ENCODE data around the gene NPBWR2.
"Not testable (repeated sequence)": the region's sequence is repeated elsewhere in the genome, so short reads cannot be mapped to it uniquely, and the experiment has no call there.

Gene NPBWR2

DNA sequence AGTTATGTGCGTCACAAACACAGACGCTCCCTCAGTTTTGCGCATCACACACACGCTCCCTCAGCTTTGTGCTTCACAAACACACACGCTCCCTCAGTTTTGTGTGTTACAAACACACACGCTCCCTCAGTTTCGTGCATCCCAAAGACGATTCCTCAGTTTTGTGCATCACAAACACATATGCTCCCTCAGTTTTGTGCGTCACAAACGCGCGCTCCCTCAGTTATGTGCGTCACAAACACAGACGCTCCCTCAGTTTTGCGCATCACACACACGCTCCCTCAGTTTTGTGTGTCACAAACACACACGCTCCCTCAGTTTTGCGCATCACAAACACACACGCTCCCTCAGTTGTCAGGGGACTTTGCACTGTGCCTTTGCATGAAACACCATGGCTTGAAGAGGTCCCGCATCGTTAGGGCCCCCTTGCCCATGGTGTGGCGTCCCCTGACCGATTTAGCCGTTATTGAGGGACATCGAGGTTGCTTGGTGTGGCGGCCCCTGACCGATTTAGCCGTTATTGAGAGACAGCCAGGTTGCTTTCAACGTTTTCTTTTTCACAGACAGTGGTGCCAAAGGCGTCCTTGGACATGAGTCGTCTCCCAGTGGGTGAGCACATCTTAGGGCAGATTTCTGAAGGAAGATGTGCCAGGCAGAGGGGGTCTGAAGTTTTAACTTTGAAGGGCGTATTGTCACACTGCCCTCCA lies 28.8 kb upstream of the NPBWR2 start:
- no peak overlapping the region for H3K4me3 ChIP-seq (replicated peaks in 1 of 2; ENCODE audit: low read depth in 2 of 2, low read length in 2 of 2)
- TF ChIP-seq, protein P1, sequence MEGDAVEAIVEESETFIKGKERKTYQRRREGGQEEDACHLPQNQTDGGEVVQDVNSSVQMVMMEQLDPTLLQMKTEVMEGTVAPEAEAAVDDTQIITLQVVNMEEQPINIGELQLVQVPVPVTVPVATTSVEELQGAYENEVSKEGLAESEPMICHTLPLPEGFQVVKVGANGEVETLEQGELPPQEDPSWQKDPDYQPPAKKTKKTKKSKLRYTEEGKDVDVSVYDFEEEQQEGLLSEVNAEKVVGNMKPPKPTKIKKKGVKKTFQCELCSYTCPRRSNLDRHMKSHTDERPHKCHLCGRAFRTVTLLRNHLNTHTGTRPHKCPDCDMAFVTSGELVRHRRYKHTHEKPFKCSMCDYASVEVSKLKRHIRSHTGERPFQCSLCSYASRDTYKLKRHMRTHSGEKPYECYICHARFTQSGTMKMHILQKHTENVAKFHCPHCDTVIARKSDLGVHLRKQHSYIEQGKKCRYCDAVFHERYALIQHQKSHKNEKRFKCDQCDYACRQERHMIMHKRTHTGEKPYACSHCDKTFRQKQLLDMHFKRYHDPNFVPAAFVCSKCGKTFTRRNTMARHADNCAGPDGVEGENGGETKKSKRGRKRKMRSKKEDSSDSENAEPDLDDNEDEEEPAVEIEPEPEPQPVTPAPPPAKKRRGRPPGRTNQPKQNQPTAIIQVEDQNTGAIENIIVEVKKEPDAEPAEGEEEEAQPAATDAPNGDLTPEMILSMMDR (IDR thresholded peaks at IDR 0.05; ENCODE audit: low read depth, low read length), result no peak
- no peak for DNase-seq (ENCODE audit: low read depth in 2 of 2)

DNA sequence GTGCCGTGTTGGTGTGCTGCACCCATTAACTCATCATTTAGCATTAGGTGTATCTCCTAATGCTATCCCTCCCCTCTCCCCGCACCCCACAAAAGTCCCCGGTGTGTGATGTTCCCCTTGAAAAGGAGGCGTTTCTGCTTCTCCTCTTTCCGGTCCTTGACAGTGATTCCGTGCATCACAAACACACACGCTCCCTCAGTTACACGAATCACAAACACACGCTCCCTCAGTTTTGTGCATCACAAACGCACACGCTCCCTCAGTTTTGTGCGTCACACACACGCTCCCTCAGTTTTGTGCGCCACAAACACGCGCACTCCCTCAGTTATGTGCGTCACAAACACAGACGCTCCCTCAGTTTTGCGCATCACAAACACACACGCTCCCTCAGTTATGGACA lies 27.4 kb upstream of the NPBWR2 start:
- not testable (repeated sequence) for H3K4me3 ChIP-seq (replicated peaks in 1 of 2; ENCODE audit: low read depth in 2 of 2, low read length in 2 of 2); DNase-seq (ENCODE audit: low read depth in 2 of 2)

DNA sequence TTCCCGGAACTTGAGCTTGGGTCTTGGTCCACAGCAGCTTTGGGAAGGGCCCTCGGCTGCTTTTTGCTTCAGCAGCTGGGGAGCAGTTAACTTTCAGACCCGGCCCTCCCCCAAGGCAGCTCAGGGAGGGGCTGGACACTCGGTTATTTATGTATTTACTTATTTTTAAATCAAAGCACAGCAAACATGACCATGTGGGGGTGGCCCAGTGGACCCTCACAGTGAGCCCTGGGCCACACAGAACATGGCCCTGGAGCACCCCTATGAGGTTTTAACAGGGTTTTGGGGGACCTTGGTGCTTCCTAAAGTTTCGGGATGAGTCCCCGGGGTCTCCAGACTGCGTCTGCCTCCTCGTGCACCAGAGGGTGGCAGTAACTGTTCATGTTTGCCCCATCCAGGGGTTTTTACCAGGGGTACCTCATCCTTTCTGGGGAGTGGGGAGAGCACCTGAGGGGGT lies 26.6 kb upstream of the NPBWR2 start:
- TF ChIP-seq, protein P1 (IDR thresholded peaks at IDR 0.05; ENCODE audit: low read depth, low read length), result peak; percentile 19
- H3K4me3 ChIP-seq (replicated peaks in 1 of 2; ENCODE audit: low read depth in 2 of 2, low read length in 2 of 2), result no peak overlapping the region
- DNase-seq (ENCODE audit: low read depth in 2 of 2), result no peak

DNA sequence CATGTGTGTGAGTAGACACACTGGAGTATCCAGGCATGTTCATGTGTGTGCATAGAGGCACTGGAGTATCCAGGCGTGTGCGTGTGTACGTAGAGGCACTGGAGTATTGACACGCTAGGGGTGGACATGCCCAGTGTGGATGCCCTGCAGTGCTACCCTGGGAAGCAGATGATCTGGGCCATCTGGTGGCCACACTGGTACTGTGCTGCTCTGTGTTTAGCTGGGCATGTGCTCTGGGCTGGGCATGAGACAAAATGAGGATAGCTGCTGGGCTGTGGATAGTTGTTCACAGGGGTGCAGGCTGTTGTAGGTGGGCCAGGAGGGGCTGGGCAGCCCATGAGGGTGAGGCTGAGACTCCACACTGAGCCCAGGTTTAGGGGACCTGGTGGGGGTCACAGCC lies 24.0 kb upstream of the NPBWR2 start:
- peak; percentile 6 to 11 for DNase-seq (ENCODE audit: low read depth in 2 of 2)
- no peak overlapping the region for H3K4me3 ChIP-seq (replicated peaks in 1 of 2; ENCODE audit: low read depth in 2 of 2, low read length in 2 of 2)
- TF ChIP-seq, protein P1 (IDR thresholded peaks at IDR 0.05; ENCODE audit: low read depth, low read length), result peak; percentile 23

DNA sequence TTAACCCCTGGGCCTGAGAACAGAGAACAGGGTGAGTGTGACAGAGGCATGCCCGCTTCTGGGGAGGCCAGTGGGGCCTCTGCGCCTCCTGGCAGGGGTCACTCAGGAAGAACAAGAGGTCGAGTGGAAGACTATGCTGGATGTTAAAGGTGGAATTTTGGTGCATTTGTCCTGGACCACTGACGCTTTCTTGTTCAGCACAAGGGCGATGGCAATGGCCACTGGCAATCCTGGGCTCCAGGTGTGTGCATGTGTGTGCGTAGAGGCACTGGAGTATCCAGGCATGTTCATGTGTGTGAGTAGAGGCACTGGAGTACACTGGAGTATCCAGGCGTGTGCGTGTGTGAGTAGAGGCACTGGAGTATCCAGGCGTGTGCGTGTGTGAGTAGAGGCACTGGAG lies 23.5 kb upstream of the NPBWR2 start:
- TF ChIP-seq, protein P1 (IDR thresholded peaks at IDR 0.05; ENCODE audit: low read depth, low read length), result no peak
- no peak overlapping the region for H3K4me3 ChIP-seq (replicated peaks in 1 of 2; ENCODE audit: low read depth in 2 of 2, low read length in 2 of 2)
- no peak for DNase-seq (ENCODE audit: low read depth in 2 of 2)

DNA sequence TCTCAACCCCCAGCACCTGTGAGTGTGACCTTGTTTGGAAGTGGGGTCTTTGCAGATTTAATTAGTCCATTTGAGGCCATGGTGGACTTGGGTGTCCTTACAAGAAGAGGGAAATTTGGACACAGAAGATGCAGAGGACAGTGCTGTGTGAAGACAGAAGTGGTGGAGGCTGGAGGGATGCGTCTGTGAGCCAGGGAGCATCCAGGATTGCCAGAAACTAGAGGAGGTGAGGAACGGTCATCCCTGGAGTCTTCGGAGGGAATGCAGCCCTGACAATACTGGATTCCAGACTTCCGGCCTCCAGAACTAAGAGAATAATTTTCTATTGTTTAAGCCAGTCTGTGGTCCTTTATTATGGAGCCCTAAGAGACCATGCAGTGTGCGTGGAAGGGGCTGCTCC lies 22.9 kb upstream of the NPBWR2 start:
- H3K4me3 ChIP-seq (replicated peaks in 1 of 2; ENCODE audit: low read depth in 2 of 2, low read length in 2 of 2), result no peak overlapping the region
- DNase-seq (ENCODE audit: low read depth in 2 of 2), result no peak
- TF ChIP-seq, protein P1 (IDR thresholded peaks at IDR 0.05; ENCODE audit: low read depth, low read length), result no peak

DNA sequence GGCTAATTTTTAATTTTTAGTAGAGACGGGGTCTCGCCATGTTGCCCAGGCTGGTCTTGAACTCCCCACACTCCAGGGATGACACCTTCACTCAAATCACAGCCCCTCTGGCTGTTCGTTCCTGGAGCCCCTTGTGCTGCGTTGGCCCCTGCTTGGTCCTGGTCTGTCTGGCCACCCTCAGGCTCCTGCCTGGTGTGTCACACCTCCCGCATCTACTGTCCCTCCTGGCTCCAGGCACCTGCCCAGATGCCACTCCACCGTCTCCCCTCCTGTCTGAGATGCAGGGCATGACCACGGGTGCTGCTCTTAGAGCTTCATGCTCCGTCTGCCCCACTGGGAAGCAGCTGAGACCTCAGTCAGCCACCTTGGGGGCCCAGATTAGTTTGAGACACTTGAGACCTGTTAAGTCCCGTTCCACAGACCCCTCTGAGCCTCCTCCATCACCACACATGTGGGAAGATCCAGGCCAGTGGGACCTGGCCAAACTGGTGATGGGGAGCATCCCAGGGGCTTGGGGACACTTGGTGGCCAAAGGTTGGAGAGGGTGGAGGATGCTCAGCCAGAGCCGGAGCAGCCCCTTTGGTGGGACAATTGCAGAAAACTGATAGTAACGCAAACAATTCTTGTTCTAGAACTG lies 21.9 kb upstream of the NPBWR2 start:
- no peak overlapping the region for H3K4me3 ChIP-seq (replicated peaks in 1 of 2; ENCODE audit: low read depth in 2 of 2, low read length in 2 of 2)
- no peak for DNase-seq (ENCODE audit: low read depth in 2 of 2)
- TF ChIP-seq, protein P1 (IDR thresholded peaks at IDR 0.05; ENCODE audit: low read depth, low read length), result no peak

DNA sequence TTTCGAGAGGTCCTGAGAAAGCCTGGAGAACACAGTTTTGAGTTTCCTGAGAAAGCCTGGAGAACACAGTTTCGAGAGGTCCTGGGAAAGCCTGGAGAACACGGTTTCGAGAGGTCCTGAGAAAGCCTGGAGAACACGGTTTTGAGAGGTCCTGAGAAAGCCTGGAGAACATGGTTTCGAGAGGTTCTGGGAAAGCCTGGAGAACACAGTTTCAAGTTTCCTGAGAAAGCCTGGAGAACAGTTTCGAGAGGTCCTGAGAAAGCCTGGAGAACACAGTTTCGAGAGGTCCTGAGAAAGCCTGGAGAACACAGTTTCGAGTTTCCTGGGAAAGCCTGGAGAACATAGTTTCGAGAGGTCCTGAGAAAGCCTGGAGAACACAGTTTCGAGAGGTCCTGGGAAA lies 16.2 kb upstream of the NPBWR2 start:
- DNase-seq (ENCODE audit: low read depth in 2 of 2); H3K4me3 ChIP-seq (replicated peaks in 1 of 2; ENCODE audit: low read depth in 2 of 2, low read length in 2 of 2): not testable (repeated sequence)

DNA sequence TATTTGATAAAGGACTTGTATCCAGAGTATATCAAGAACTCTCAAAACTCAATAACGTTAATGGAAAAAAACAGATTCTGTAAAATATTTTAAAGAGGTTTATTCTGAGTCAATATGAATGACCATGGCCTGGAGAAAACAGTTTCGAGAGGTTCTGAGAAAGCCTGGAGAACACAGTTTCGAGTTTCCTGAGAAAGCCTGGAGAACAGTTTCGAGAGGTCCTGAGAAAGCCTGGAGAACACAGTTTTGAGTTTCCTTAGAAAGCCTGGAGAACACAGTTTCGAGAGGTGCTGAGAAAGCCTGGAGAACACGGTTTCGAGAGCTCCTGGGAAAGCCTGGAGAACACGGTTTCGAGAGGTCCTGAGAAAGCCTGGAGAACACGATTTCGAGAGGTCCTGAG lies 15.6 kb upstream of the NPBWR2 start:
- not testable (repeated sequence) for H3K4me3 ChIP-seq (replicated peaks in 1 of 2; ENCODE audit: low read depth in 2 of 2, low read length in 2 of 2); DNase-seq (ENCODE audit: low read depth in 2 of 2)

All from cardiac fibroblast (primary cell).